Globus pallidus (tissue), 1 donor: ENCODE data around the gene SLC29A4.

Experiments used
- DNase-seq: peaks from one replicate; pipeline ENCODE4 v3.0.0-alpha.2; 2015; ENCODE audit warnings: low spot score

Gene SLC29A4

GRCh38 chr7:5324961-5325360 is 42.2 kb downstream of the SLC29A4 start:
- DNase-seq = no peak

- DNase-seq = no peak
Observed at GRCh38 chr7:5330288-5330687, 47.5 kb downstream of the SLC29A4 start.

GRCh38 chr7:5332579-5332978 is 49.8 kb downstream of the SLC29A4 start:
- no peak for DNase-seq

GRCh38 chr7:5333121-5334045 is 50.6 kb downstream of the SLC29A4 start:
- no peak for DNase-seq

GRCh38 chr7:5334671-5335070 is 51.9 kb downstream of the SLC29A4 start:
- peak; percentile 16 for DNase-seq

- DNase-seq = no peak
Observed at GRCh38 chr7:5337047-5337446, 54.3 kb downstream of the SLC29A4 start.

GRCh38 chr7:5339955-5340354 is 57.2 kb downstream of the SLC29A4 start:
- no peak for DNase-seq

- no peak for DNase-seq
Observed at GRCh38 chr7:5342631-5343030, 59.9 kb downstream of the SLC29A4 start.

- no peak for DNase-seq
Observed at GRCh38 chr7:5343884-5344283, 61.1 kb downstream of the SLC29A4 start.

- no peak for DNase-seq
Observed at GRCh38 chr7:5344342-5344741, 61.6 kb downstream of the SLC29A4 start.

GRCh38 chr7:5345171-5345570 is 62.4 kb downstream of the SLC29A4 start:
- DNase-seq = no peak

GRCh38 chr7:5345671-5346070 is 62.9 kb downstream of the SLC29A4 start:
- DNase-seq = no peak

GRCh38 chr7:5348134-5349004 is 65.6 kb downstream of the SLC29A4 start:
- no peak for DNase-seq

- no peak for DNase-seq
Observed at GRCh38 chr7:5349005-5349380, 66.2 kb downstream of the SLC29A4 start.

GRCh38 chr7:5349437-5350173 is 66.9 kb downstream of the SLC29A4 start:
- no peak for DNase-seq

- DNase-seq = no peak
Observed at GRCh38 chr7:5350174-5350463, 67.4 kb downstream of the SLC29A4 start.

- DNase-seq = no peak
Observed at GRCh38 chr7:5350600-5351385, 68.0 kb downstream of the SLC29A4 start.

- no peak for DNase-seq
Observed at GRCh38 chr7:5351507-5352265, 68.9 kb downstream of the SLC29A4 start.

GRCh38 chr7:5352440-5353010 is 69.8 kb downstream of the SLC29A4 start:
- DNase-seq = no peak

GRCh38 chr7:5354460-5355232 is 71.9 kb downstream of the SLC29A4 start:
- peak; percentile 24 for DNase-seq
